PC-9 (cell line): ENCODE results near the gene C3. TPM values are rescaled to one million over a fixed set of nuclear protein-coding genes. Genes with fewer than 3 reads are reported as not detected.

Experiments
- Bru-seq: library from RNA; stranded (reverse); fragments of 400-500 nt; gene quantifications from one replicate; lab custom pipeline; 2021; lab: Mats Ljungman, UMichigan
- BruChase-seq, 2 experiments: library from RNA; stranded (reverse); fragments of 400-500 nt; gene quantifications; one replicate each; lab custom pipeline; 2021; lab: Mats Ljungman, UMichigan
- BruUV-seq: library from RNA; stranded (reverse); fragments of 400-500 nt; replicated peaks from 2 replicates; lab custom pipeline; 2021; lab: Mats Ljungman, UMichigan
- CTCF ChIA-PET: fragments of 300-600 bp; sonication (Branson Sonifier 250); formaldehyde crosslinking; loops from one replicate; lab custom pipeline; 2022; ENCODE audit warnings: antibody characterized with exemption; lab: Charles Lee
- POLR2A ChIA-PET: fragments of 300-600 bp; sonication (Branson Sonifier 250); formaldehyde crosslinking; loops from one replicate; lab custom pipeline; 2022; ENCODE audit warnings: antibody characterized with exemption; ENCODE audit not compliant: unreplicated experiment; lab: Charles Lee
- DNase-seq, 2 experiments: peaks; one replicate each; pipeline versions ENCODE4 v3.0.0 to v3.0.0-alpha.2; 2015 to 2022; ENCODE audit warnings: mixed read lengths in 1 of 2
- H2AFZ ChIP-seq: fragments of 200-600 bp; sonication (generic); 2 replicates; pipeline ENCODE4 v1.8.1; 2017; ENCODE audit warnings: antibody characterized with exemption
- H3F3A ChIP-seq: fragments of 200-600 bp; sonication (generic); 2 replicates; pipeline ENCODE4 v1.8.1; 2017; ENCODE audit warnings: antibody characterized with exemption, mild to moderate bottlenecking, low read depth; ENCODE audit not compliant: insufficient read depth
- H3K27ac ChIP-seq: fragments of 200-600 bp; sonication (generic); 2 replicates; pipeline ENCODE4 v1.6.1; 2016; ENCODE audit warnings: mixed run types
- H3K27me3 ChIP-seq: fragments of 200-600 bp; sonication (generic); 2 replicates; pipeline ENCODE4 v1.6.1; 2016; ENCODE audit warnings: low read depth, mixed run types; ENCODE audit not compliant: insufficient read depth
- H3K36me3 ChIP-seq: fragments of 200-600 bp; sonication (generic); 2 replicates; pipeline ENCODE4 v1.6.1; 2016; ENCODE audit warnings: low read depth, mixed run types
- H3K4me1 ChIP-seq: fragments of 200-600 bp; sonication (generic); replicated peaks from 2 replicates; pipeline ENCODE4 v1.6.1; 2016; ENCODE audit warnings: mixed run types; ENCODE audit not compliant: insufficient read depth
- H3K4me2 ChIP-seq: fragments of 200-600 bp; sonication (generic); 2 replicates; pipeline ENCODE4 v1.6.1; 2017; ENCODE audit warnings: mixed run types
- H3K4me3 ChIP-seq: fragments of 200-600 bp; sonication (generic); 2 replicates; pipeline ENCODE4 v1.6.1; 2016; ENCODE audit warnings: mixed run types
- H3K79me2 ChIP-seq: fragments of 200-600 bp; sonication (generic); 2 replicates; pipeline ENCODE4 v1.6.1; 2017; ENCODE audit warnings: low read depth, mixed run types
- H3K9me2 ChIP-seq: fragments of 200-600 bp; sonication (generic); 2 replicates; pipeline ENCODE4 v1.8.1; 2017; ENCODE audit warnings: mild to moderate bottlenecking; ENCODE audit not compliant: insufficient read depth
- H3K9me3 ChIP-seq: fragments of 200-600 bp; sonication (generic); 2 replicates; pipeline ENCODE4 v1.8.1; 2016; ENCODE audit warnings: low read depth; ENCODE audit not compliant: insufficient read depth
- H4K20me1 ChIP-seq: fragments of 200-600 bp; sonication (generic); 2 replicates; pipeline ENCODE4 v1.8.1; 2017; ENCODE audit not compliant: insufficient read depth
- EZH2 ChIP-seq: fragments of 200-600 bp; sonication (generic); IDR thresholded peaks from 2 replicates; pipeline ENCODE4 v1.8.0; 2017; ENCODE audit warnings: antibody characterized with exemption, low read depth
- intact Hi-C: fragments of 100-400 bp; cut with micrococcal nuclease; formaldehyde crosslinking; loops from one replicate; pipeline ENCODE4 v1.10.0; 2022; ENCODE audit not compliant: unreplicated experiment
- long read RNA-seq: library from polyadenylated mRNA; stranded (forward); transcript quantifications from one replicate; pipeline ENCODE4 v2.0.0, GENCODE V29; 2022
- total RNA-seq: library from RNA; stranded (reverse); gene quantifications from 2 replicates; pipeline ENCODE4 v1.2.3, GENCODE V29; 2021
- TF ChIP-seq, protein P1 (sequence below): fragments of 200-600 bp; sonication (generic); conservative IDR thresholded peaks from 2 replicates; pipeline ENCODE4 v1.6.1; 2017; ENCODE audit warnings: mixed run types, antibody characterized with exemption, mild to moderate bottlenecking, moderate library complexity

C3 gene
- total RNA-seq, result 130 and 132 TPM in 2 replicates
- Bru-seq, nascent RNA, result percentile 46 among the genes with signal in this experiment
- percentile 65 among the genes with signal in this experiment for BruChase-seq, experiment 1, labeled RNA remaining after a 2-hour chase
- percentile 69 among the genes with signal in this experiment for BruChase-seq, experiment 2, labeled RNA remaining after a 6-hour chase
- long read RNA-seq, full-length matches to known transcripts, result 4 of 102 reads
- long read RNA-seq, partial matches to known transcripts, result 70 of 102 reads
- long read RNA-seq, other reads (novel, unspliced or antisense), result 28 of 102 reads

DNA sequence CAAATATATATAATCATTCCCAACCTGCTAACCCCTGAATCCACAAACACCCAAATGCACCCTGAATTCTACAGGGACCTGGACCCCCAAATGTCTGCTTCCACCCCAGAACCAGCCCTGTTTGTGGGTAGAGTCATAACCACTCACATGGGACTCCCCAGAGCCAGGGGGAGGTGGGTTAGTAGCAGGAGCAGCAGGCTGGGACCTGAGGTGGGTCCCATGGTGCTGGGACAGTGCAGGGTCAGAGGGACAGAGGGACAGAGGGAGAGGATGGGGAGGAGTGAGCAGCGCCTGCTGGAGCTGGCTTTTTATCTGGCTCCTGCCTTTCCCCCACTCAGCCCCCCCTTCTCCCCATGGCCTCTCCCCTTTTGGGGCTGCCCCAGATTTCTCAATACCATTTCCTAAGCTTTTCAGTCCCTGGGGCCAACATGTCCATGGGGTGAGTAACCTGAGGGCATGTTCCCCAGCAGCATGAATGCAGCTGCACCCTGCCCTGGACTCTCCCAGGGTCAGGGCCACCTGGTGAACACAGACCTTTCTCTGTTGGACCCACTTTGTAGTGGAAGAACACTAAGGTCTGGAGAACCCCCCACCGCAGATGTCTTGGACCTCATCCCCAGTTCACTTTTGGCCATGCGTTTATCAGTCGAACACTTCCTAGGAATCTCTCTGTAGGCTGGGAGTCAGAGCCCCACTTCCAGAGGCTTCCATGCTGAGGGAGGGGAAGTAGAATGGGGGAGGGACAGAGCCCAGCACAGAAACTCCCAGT lies at the start of gene C3:
C3 (minus strand) TSS at position 282 of the 769 bp plus-strand sequence; CDS start at position 221, 61 bp downstream.
- H3K4me3 ChIP-seq, result peak within 1 kb of the TSS; percentile 64
- POLR2A ChIA-PET, result interaction anchor here (0.6 to 1.5 kb wide), 2 partner anchors 17 to 30 kb away, joined by 4 to 15 read pairs; partner anchors contain the start of gene GPR108
- no TSS peak for BruUV-seq
- intact Hi-C loops, result no loop called here
- H3F3A ChIP-seq, result peaks cover 30% of the 10 kb centered on the region
- H3K9me3 ChIP-seq, result no peaks in the 10 kb centered on the region
- H3K36me3 ChIP-seq, result no peaks in the 10 kb centered on the region
- CTCF ChIA-PET, result interaction anchor here (0.6 to 0.7 kb wide), 3 partner anchors 16 to 143 kb away, joined by 3 to 12 read pairs (median 3); no protein-coding TSS in a partner anchor
- peaks cover 15% of the 10 kb centered on the region for H3K79me2 ChIP-seq
- H3K9me2 ChIP-seq, result no peaks in the 10 kb centered on the region
- no peaks in the 10 kb centered on the region for H3K27me3 ChIP-seq
- no peak for TF ChIP-seq EZH2
- TF ChIP-seq, protein P1, sequence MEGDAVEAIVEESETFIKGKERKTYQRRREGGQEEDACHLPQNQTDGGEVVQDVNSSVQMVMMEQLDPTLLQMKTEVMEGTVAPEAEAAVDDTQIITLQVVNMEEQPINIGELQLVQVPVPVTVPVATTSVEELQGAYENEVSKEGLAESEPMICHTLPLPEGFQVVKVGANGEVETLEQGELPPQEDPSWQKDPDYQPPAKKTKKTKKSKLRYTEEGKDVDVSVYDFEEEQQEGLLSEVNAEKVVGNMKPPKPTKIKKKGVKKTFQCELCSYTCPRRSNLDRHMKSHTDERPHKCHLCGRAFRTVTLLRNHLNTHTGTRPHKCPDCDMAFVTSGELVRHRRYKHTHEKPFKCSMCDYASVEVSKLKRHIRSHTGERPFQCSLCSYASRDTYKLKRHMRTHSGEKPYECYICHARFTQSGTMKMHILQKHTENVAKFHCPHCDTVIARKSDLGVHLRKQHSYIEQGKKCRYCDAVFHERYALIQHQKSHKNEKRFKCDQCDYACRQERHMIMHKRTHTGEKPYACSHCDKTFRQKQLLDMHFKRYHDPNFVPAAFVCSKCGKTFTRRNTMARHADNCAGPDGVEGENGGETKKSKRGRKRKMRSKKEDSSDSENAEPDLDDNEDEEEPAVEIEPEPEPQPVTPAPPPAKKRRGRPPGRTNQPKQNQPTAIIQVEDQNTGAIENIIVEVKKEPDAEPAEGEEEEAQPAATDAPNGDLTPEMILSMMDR, result no peak
- no peaks in the 10 kb centered on the region for H4K20me1 ChIP-seq
- H2AFZ ChIP-seq, result no peak within 1 kb of the TSS
- DNase-seq, result peak; percentile 69 to 88
- H3K27ac ChIP-seq, result peak within 1 kb of the TSS; percentile 77
- peak within 1 kb of the TSS; percentile 96 for H3K4me2 ChIP-seq
- H3K4me1 ChIP-seq, result peaks cover 47% of the 10 kb centered on the region

DNA sequence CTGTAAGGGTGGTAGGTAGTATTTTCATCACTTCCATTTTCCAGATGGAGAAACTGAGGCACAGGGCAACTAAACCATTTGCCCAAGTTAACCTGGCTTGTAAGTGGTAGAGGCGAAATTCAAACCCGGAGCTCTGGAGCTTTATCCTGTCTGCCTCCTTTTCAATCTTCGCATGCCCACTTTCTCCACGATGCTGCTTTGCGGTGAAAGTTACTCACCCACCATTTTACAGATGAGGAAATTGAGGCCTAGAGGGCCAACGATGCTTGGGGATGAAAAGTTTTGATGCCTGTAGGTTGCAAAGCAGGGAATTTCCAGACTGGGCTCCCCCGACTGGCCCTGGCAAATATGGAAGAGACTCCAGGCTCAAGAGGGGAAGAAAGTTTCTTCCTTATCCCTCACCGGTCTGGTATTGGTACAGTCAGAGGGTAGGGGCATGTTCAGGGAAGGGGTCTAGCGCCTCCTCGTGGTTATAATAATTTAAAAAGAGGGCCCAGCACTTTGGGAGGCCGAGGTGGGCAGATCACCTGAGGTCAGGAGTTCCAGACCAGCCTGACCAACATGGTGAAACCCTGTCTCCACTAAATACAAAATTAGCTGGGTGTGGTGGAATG lies 48.7 kb upstream of the C3 start:
- Histone ChIP-seq H3K9me2 (no peaks in the 10 kb centered on the region), H3K4me2 (no peak overlapping the region), H3K27me3 (no peaks in the 10 kb centered on the region), H2AFZ (no peak overlapping the region), H3K36me3 (peaks cover 1% of the 10 kb centered on the region; the same call in 1 of the 2 replicates), H3K27ac (no peak overlapping the region), H3K4me3 (no peak overlapping the region), H4K20me1 (no peaks in the 10 kb centered on the region), H3F3A (peaks cover 35% of the 10 kb centered on the region), H3K4me1 (peaks cover 13% of the 10 kb centered on the region), H3K9me3 (no peaks in the 10 kb centered on the region), H3K79me2 (peaks cover 23% of the 10 kb centered on the region)
- POLR2A ChIA-PET, result no interaction called here
- no peak for TF ChIP-seq EZH2
- TF ChIP-seq, protein P1, result peak; percentile 40; the same call in 1 of the 2 replicates
- CTCF ChIA-PET, result no interaction called here
- no peak for DNase-seq
- no TSS peak for BruUV-seq
- intact Hi-C loops, result no loop called here

DNA sequence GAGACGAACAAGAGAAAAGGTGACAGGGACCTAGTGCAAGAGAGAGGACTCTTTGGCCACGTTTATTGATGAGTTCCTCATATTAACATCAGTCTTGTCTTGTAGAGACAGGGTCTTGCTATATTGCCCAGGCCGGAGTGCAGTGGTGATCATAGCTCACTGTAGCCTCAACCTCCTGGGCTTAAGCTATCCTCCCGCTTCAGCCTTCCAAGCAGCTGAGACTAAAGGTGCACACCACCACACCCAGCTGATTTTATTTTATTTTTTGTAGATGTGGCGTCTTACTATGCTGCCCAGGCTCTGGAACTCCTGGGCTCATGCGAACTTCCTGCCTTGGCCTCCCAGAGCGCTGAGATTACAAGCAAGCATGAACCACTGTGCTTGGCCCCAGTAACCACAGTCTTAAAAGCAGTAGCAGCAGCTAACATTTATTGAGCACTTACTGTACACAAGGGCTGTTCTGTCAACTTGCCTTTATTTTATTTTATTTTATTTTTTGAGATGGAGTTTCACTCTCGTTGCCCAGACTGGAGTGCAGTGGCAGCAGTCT lies 47.9 kb upstream of the C3 start:
- CTCF ChIA-PET, result no interaction called here
- no peaks in the 10 kb centered on the region for H3K27me3 ChIP-seq
- no peaks in the 10 kb centered on the region for H4K20me1 ChIP-seq
- no peak for DNase-seq
- peaks cover 35% of the 10 kb centered on the region for H3F3A ChIP-seq
- peaks cover 5% of the 10 kb centered on the region for H3K36me3 ChIP-seq
- peaks cover 22% of the 10 kb centered on the region for H3K4me1 ChIP-seq
- TF ChIP-seq EZH2, result no peak
- TF ChIP-seq, protein P1, result no peak
- intact Hi-C loops, result no loop called here
- no peaks in the 10 kb centered on the region for H3K9me2 ChIP-seq
- H3K79me2 ChIP-seq, result peaks cover 31% of the 10 kb centered on the region
- BruUV-seq, result no TSS peak
- no peak overlapping the region for H2AFZ ChIP-seq
- no peaks in the 10 kb centered on the region for H3K9me3 ChIP-seq
- H3K27ac ChIP-seq, result peak overlapping the region; percentile 53
- POLR2A ChIA-PET, result interaction anchor here (0.7 to 1.2 kb wide), 2 partner anchors 32 to 230 kb away, joined by 9 to 15 read pairs; no protein-coding TSS in a partner anchor
- peak overlapping the region; percentile 73 for H3K4me2 ChIP-seq
- H3K4me3 ChIP-seq, result peak overlapping the region; percentile 74; the same call in 1 of the 2 replicates
